Esophagus squamous epithelium (tissue), 5 donors: ENCODE data around the gene RHOBTB1. TPM values are rescaled to one million over a fixed set of nuclear protein-coding genes. Genes with fewer than 3 reads are reported as not detected.
"Not testable (repeated sequence)": the region's sequence is repeated elsewhere in the genome, so short reads cannot be mapped to it uniquely, and the experiment has no call there.

Experiments
- DNase-seq: peaks from one replicate; lab custom pipeline; 2025; lab: John Stamatoyannopoulos, UW
- H3K27ac ChIP-seq, 4 donors: fragments of 200-600 bp; sonication (generic); one replicate each; pipeline ENCODE4 v1.5.1; 2016 to 2019; ENCODE audit warnings: mild to moderate bottlenecking in 1 of 4
- H3K27me3 ChIP-seq, 4 donors: fragments of 200-600 bp; sonication (generic); 1 replicate in 3 of 4; 2 replicates in 1 of 4; pipeline versions ENCODE4 v1.5.1 to v1.6.0; 2017 to 2021; ENCODE audit warnings: antibody characterized with exemption in 1 of 4
- H3K36me3 ChIP-seq, 3 donors: fragments of 200-600 bp; sonication (generic); one replicate each; pipeline ENCODE4 v1.5.1; 2016 to 2019
- H3K4me1 ChIP-seq, 3 donors: fragments of 200-600 bp; sonication (generic); one replicate each; pipeline ENCODE4 v1.5.1; 2017 to 2019
- H3K4me3 ChIP-seq, 4 donors: fragments of 200-600 bp; sonication (generic); 1 replicate in 3 of 4; 2 replicates in 1 of 4; pipeline ENCODE4 v1.5.1; 2016 to 2019; ENCODE audit warnings: mild to moderate bottlenecking in 2 of 4, moderate library complexity in 1 of 4
- H3K9me3 ChIP-seq, 3 donors: fragments of 200-600 bp; sonication (generic); one replicate each; pipeline ENCODE4 v1.5.1; 2016 to 2019
- CTCF ChIP-seq, 6 experiments: fragments of 450-650 bp in 4 of 6; fragments of 200-600 bp in 2 of 6; sonication (generic) in 2 of 6; IDR thresholded peaks; one replicate each; pipeline ENCODE4 v1.5.1; 2016 to 2019; ENCODE audit warnings: antibody characterized with exemption in 6 of 6, mild to moderate bottlenecking in 4 of 6, moderate library complexity in 4 of 6
- POLR2A ChIP-seq, 4 donors: fragments of 450-650 bp; IDR thresholded peaks; one replicate each; pipeline ENCODE4 v1.6.1; 2017; ENCODE audit warnings: antibody characterized with exemption in 4 of 4, mild to moderate bottlenecking in 4 of 4, moderate library complexity in 3 of 4
- WGBS, 2 donors: methylation state at CpG; one replicate each; pipeline ENCODE4 v1.1.5; 2018; 5-methylcytosine and 5-hydroxymethylcytosine counted together
- intact Hi-C: fragments of 100-400 bp; cut with DNase I; formaldehyde crosslinking; loops from one replicate; pipeline ENCODE4 v1.15.0; 2022
- total RNA-seq, 4 donors: library from RNA; depleted of rRNA; stranded (reverse); fragments of >200 nt; gene quantifications; one replicate each; pipeline ENCODE4 v1.1.0, GENCODE V29; 2016
- donor health status: DM: yes; HTN: yes; CAD: no.

RHOBTB1 gene
- total RNA-seq, 4 donors from 2014 or later, result 0.11 to 3.4 (median 1.4) TPM

GRCh38 chr10:60848680-60849079 is 95.3 kb downstream of the RHOBTB1 start:
- 67 to 74% methylated on average over 2 to 5 of the region's 5 CpGs for WGBS, 2 donors
- no peaks in the 10 kb centered on the region for H3K36me3 ChIP-seq
- intact Hi-C loops, result no loop called here
- no peak overlapping the region for H3K4me3 ChIP-seq
- H3K9me3 ChIP-seq, result no peaks in the 10 kb centered on the region
- no peaks in the 10 kb centered on the region for H3K27me3 ChIP-seq
- no peak for DNase-seq
- H3K27ac ChIP-seq, result no peak overlapping the region
- TF ChIP-seq POLR2A (IDR thresholded peaks at IDR 0.05) (no peak), CTCF (IDR thresholded peaks at IDR 0.05) (no peak)
- H3K4me1 ChIP-seq, result peaks cover 0 to 10% (median 7%) of the 10 kb centered on the region in 3 donors

GRCh38 chr10:60848126-60848525 is 95.9 kb downstream of the RHOBTB1 start:
- H3K27ac ChIP-seq, result no peak overlapping the region

GRCh38 chr10:60846173-60846572 is 97.8 kb downstream of the RHOBTB1 start:
- 35 to 41% methylated on average over 1 of the region's 1 CpG for WGBS, 2 donors
- Histone ChIP-seq H3K27ac (no peak overlapping the region), H3K27me3 (no peaks in the 10 kb centered on the region), H3K9me3 (no peaks in the 10 kb centered on the region), H3K4me1 (peaks cover 0 to 10% (median 7%) of the 10 kb centered on the region in 3 donors), H3K36me3 (no peaks in the 10 kb centered on the region), H3K4me3 (no peak overlapping the region)
- DNase-seq, result no peak
- intact Hi-C loops, result no loop called here
- TF ChIP-seq CTCF (IDR thresholded peaks at IDR 0.05) (no peak), POLR2A (IDR thresholded peaks at IDR 0.05) (no peak)

More at GRCh38 chr10:60848126-60848525, 95.9 kb downstream of the RHOBTB1 start:
- intact Hi-C loops, result no loop called here
- Histone ChIP-seq H3K9me3 (no peaks in the 10 kb centered on the region), H3K4me1 (peaks cover 0 to 10% (median 7%) of the 10 kb centered on the region in 3 donors), H3K4me3 (no peak overlapping the region), H3K27me3 (no peaks in the 10 kb centered on the region), H3K36me3 (no peaks in the 10 kb centered on the region)
- WGBS, 2 donors, result 64 to 76% methylated on average over 1 of the region's 1 CpG
- DNase-seq, result no peak
- no peak for TF ChIP-seq POLR2A (IDR thresholded peaks at IDR 0.05)
- TF ChIP-seq CTCF (IDR thresholded peaks at IDR 0.05), result no peak

- no peak for TF ChIP-seq POLR2A (IDR thresholded peaks at IDR 0.05)
- TF ChIP-seq CTCF (IDR thresholded peaks at IDR 0.05), result no peak
- Histone ChIP-seq H3K36me3 (no peaks in the 10 kb centered on the region), H3K4me3 (no peak overlapping the region), H3K9me3 (no peaks in the 10 kb centered on the region), H3K27ac (no peak overlapping the region), H3K27me3 (no peaks in the 10 kb centered on the region), H3K4me1 (peaks cover 0 to 10% (median 7%) of the 10 kb centered on the region in 3 donors)
- intact Hi-C loops, result no loop called here
- WGBS, 2 donors, result 86 to 94% methylated on average over 1 of the region's 1 CpG
- no peak for DNase-seq
Measured at GRCh38 chr10:60845038-60845437, 98.9 kb downstream of the RHOBTB1 start.

- H3K36me3 ChIP-seq, result no peaks in the 10 kb centered on the region
- intact Hi-C loops, result no loop called here
- H3K4me3 ChIP-seq, result no peak overlapping the region
- no peaks in the 10 kb centered on the region for H3K9me3 ChIP-seq
- DNase-seq, result no peak
- WGBS, 2 donors, result 65 to 95% methylated on average over 1 of the region's 1 CpG
- H3K27ac ChIP-seq, result no peak overlapping the region
- H3K4me1 ChIP-seq, result no peaks in the 10 kb centered on the region
- TF ChIP-seq POLR2A (IDR thresholded peaks at IDR 0.05), result no peak
- TF ChIP-seq CTCF (IDR thresholded peaks at IDR 0.05), result no peak
- no peaks in the 10 kb centered on the region for H3K27me3 ChIP-seq
Measured at GRCh38 chr10:60842694-60843093, 101.3 kb downstream of the RHOBTB1 start.

GRCh38 chr10:60841227-60841626 is 102.8 kb downstream of the RHOBTB1 start:
- H3K4me3 ChIP-seq, DNase-seq, H3K27me3 ChIP-seq, H3K27ac ChIP-seq, H3K4me1 ChIP-seq, H3K9me3 ChIP-seq, intact Hi-C loops, H3K36me3 ChIP-seq: not testable (repeated sequence)
- 88 to 91% methylated on average over 10 of the region's 10 CpGs for WGBS, 2 donors
